Right lobe of liver (tissue), 4 donors: ENCODE data around the gene NCAM2.

Experiments
- CTCF ChIP-seq, 4 donors: fragments of 200-600 bp in 3 of 4; fragments of 450-650 bp in 1 of 4; IDR thresholded peaks; one replicate each; pipeline versions ENCODE4 v1.5.1 to v1.8.0; 2016 to 2022; ENCODE audit warnings: antibody characterized with exemption in 4 of 4, mild to moderate bottlenecking in 2 of 4
- POLR2A ChIP-seq: fragments of 450-650 bp; IDR thresholded peaks from one replicate; pipeline ENCODE4 v1.6.1; 2017; ENCODE audit warnings: antibody characterized with exemption, mild to moderate bottlenecking
- donor health status: DM: no; HTN: no; CAD: no.
- donor health status: DM: no; HTN: no; CAD: no.
- donor health status: DM: no; HTN: yes; CAD: no.

- no peak for TF ChIP-seq CTCF (IDR thresholded peaks at IDR 0.05)
- no peak for TF ChIP-seq POLR2A
These were observed 217.8 kb downstream of the NCAM2 start for GRCh38 chr21:21216047-21216446.
